NOMO-1 treated with dmso at 0.1 percent for 144 hours (cell line): ENCODE measurements around the gene FHL2.
"Not testable (repeated sequence)": the region's sequence is repeated elsewhere in the genome, so short reads cannot be mapped to it uniquely, and the experiment has no call there.

Experiments used
- DNase-seq: peaks from one replicate; lab custom pipeline; 2025; ENCODE audit not compliant: unreplicated experiment; lab: John Stamatoyannopoulos, UW

FHL2 gene

GRCh38 chr2:105398336-105399206, at the start of gene FHL2:
Gene FHL2 (minus strand): TSS chr2:105399051. CDS start chr2:105386516, 12,535 bp downstream.
- DNase-seq = peak; percentile 18

GRCh38 chr2:105447476-105447875, 48.6 kb upstream of the FHL2 start:
- no peak for DNase-seq

GRCh38 chr2:105446501-105446900, 47.6 kb upstream of the FHL2 start:
- no peak for DNase-seq

- no peak for DNase-seq
Measured at GRCh38 chr2:105445976-105446375, 47.1 kb upstream of the FHL2 start.

GRCh38 chr2:105445498-105445897, 46.6 kb upstream of the FHL2 start:
- no peak for DNase-seq

- no peak for DNase-seq
Measured at GRCh38 chr2:105443617-105444598, 45.1 kb upstream of the FHL2 start.

GRCh38 chr2:105442721-105443120, 43.9 kb upstream of the FHL2 start:
- DNase-seq = no peak

- DNase-seq = no peak
Measured at GRCh38 chr2:105442056-105442455, 43.2 kb upstream of the FHL2 start.

- DNase-seq = no peak
Measured at GRCh38 chr2:105439141-105439540, 40.3 kb upstream of the FHL2 start.

GRCh38 chr2:105438104-105438929, 39.5 kb upstream of the FHL2 start:
- no peak for DNase-seq

- no peak for DNase-seq
Measured at GRCh38 chr2:105437708-105438103, 38.9 kb upstream of the FHL2 start.

GRCh38 chr2:105432749-105433148, 33.9 kb upstream of the FHL2 start:
- DNase-seq = no peak

GRCh38 chr2:105432044-105432399, 33.2 kb upstream of the FHL2 start:
- DNase-seq = no peak

- no peak for DNase-seq
Measured at GRCh38 chr2:105431367-105432043, 32.7 kb upstream of the FHL2 start.

- no peak for DNase-seq
Measured at GRCh38 chr2:105428387-105429018, 29.7 kb upstream of the FHL2 start.

GRCh38 chr2:105427485-105427884, 28.6 kb upstream of the FHL2 start:
- DNase-seq = no peak

- DNase-seq = no peak
Measured at GRCh38 chr2:105426626-105427292, 27.9 kb upstream of the FHL2 start.

GRCh38 chr2:105425936-105426625, 27.2 kb upstream of the FHL2 start:
- DNase-seq = no peak

- DNase-seq = not testable (repeated sequence)
Measured at GRCh38 chr2:105424836-105425235, 26.0 kb upstream of the FHL2 start.
